Cardiac fibroblast (primary cell): ENCODE results near the gene TBX2.
A peak's percentile ranks its signal among the peaks of the same experiment; 100 is the strongest.

Source experiments
- DNase-seq, 2 donors: peaks; one replicate each; pipeline versions ENCODE4 v3.0.0 to v3.0.0-alpha.2; 2010; ENCODE audit warnings: low read depth in 2 of 2
- H3K4me3 ChIP-seq, 2 donors: replicated peaks in 1 of 2; 1 replicate in 1 of 2; 2 replicates in 1 of 2; pipeline ENCODE4 v1.5.1; 2011; ENCODE audit warnings: low read depth in 2 of 2, low read length in 2 of 2, mild to moderate bottlenecking in 2 of 2, moderate library complexity in 1 of 2
- CTCF ChIP-seq: IDR thresholded peaks from one replicate; pipeline ENCODE4 v1.5.1; 2011; ENCODE audit warnings: low read depth, mild to moderate bottlenecking, low read length, inconsistent platforms

TBX2 gene

GRCh38 chr17:61400717-61401388 is 1.2 kb downstream of the TBX2 start:
- peak; percentile 46 to 48 for DNase-seq
- H3K4me3 ChIP-seq: peak overlapping the region; percentile 65 to 72
- TF ChIP-seq CTCF: no peak

- no peak for TF ChIP-seq CTCF
- peak overlapping the region; percentile 65 to 72 for H3K4me3 ChIP-seq
- DNase-seq: peak; percentile 34 to 53
Observed at GRCh38 chr17:61401389-61402072, 1.9 kb downstream of the TBX2 start.

DNA sequence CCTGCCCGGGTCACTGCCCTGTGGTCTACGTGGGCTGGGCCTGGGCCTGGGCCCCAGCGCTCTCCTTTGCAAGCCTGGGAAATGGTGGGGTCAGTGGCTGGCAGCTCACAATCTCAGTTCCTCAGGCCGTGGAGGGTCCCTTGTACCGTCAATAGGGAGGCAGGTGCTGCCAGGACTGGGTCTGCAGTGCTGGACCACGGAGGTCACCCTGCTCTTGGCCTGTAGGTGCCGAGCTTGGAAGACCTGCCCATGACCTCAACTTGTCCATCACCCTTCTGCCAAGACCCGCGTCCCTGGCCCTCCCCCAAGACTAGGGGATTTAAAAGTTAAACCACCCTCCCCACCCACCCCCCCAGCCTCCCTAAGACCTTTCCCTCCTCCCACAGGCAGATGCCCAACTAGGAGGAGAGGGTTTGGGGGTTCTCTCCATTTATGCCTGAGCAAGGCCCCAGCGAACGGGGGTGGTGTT is 2.5 kb downstream of the TBX2 start:
- peak in 1 of 2 donors; percentile 24 for DNase-seq
- H3K4me3 ChIP-seq: peak overlapping the region; percentile 65 to 72
- no peak for TF ChIP-seq CTCF

GRCh38 chr17:61402978-61403800 is 3.5 kb downstream of the TBX2 start:
- TF ChIP-seq CTCF: no peak
- peak overlapping the region in 1 of 2 donors; percentile 72 for H3K4me3 ChIP-seq
- DNase-seq: peak; percentile 33 to 62

- DNase-seq: peak in 1 of 2 donors; percentile 64
- no peak for TF ChIP-seq CTCF
- peak overlapping the region in 1 of 2 donors; percentile 72 for H3K4me3 ChIP-seq
Observed at GRCh38 chr17:61403801-61404662, 4.4 kb downstream of the TBX2 start.

GRCh38 chr17:61404663-61404912 is 4.9 kb downstream of the TBX2 start:
- H3K4me3 ChIP-seq: peak overlapping the region in 1 of 2 donors; percentile 72
- no peak for TF ChIP-seq CTCF
- no peak for DNase-seq
